Measurements from ENCODE around the gene TNKS1BP1. TPM values are rescaled to one million over a fixed set of nuclear protein-coding genes. Genes with fewer than 3 reads are reported as not detected.

The TNKS1BP1 gene
- total and polyA plus RNA-seq, 9 of the 15 experiments (the other 6 are each of a cell fraction or from before 2014, with no cell fraction given) = 1.1 to 47.2 (median 10.9) TPM

DNA sequence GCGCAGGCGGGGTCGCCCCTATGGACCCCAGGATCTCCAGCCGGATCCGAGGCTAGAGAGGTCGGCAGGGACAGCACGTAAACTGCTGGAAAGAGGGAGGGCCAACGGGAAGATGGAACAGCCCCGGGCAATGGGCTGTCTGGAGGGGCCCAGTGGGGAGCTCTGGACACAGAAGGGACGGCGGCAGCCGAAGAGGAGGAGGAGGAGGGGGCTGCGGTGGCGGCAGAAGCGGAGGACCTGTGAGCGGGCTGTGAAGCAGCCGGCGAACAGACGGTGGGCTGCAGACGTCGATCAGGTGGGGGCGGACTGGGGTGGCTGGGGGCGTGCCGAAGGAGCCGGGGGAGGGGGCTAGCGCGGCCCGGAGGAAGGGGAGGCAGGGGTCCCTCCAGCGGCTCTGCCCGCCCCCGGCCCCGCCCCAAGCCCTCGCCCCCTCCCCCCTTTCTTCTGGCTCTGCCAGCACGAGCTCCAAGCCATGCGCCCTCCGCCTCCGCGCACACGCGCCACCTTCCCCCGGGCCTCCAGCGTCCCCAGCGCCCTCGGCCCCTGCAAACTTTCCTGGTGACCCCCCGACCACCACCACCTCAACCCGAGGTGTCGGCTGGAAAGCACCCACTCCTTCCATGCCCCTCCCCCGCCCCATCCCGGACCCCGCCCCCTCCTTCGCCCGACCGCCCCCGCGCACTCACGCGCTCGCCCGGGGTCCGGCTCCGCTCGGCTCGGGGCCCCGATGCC lies 432 bp downstream of the TNKS1BP1 start (continued):
- TF ChIP-seq PYGO2 (tag; IDR thresholded peaks at IDR 0.05) = no peak
- TF ChIP-seq HDAC2 (IDR thresholded peaks at IDR 0.05) = 0 out of 2 replicates have a peak, but pooled peaks have one; percentile 17
- TF ChIP-seq ZBTB17 (CRISPR knock-in tag; IDR thresholded peaks at IDR 0.05) = no peak
- TF ChIP-seq ZNF197 (CRISPR knock-in tag; IDR thresholded peaks at IDR 0.05; ENCODE audit: low read depth) = no peak
- TF ChIP-seq POLR2B (IDR thresholded peaks at IDR 0.05; ENCODE audit: low read depth, partially characterized antibody) = no peak
- TF ChIP-seq SUPT5H (IDR thresholded peaks at IDR 0.05) = no peak
- TF ChIP-seq CHD1 (IDR thresholded peaks at IDR 0.05; ENCODE audit: low read length) = peak; percentile 35
- peak in 1 of 2 experiments; percentile 45; a peak in 1 of 4 replicates for TF ChIP-seq KDM1A (IDR thresholded peaks at IDR 0.05)
- no peak for TF ChIP-seq SIRT6 (IDR thresholded peaks at IDR 0.05; ENCODE audit: low read depth, low read length)
- TF ChIP-seq ZNF384 (IDR thresholded peaks at IDR 0.05; ENCODE audit: low read depth, low read length) = no peak
- TF ChIP-seq EZH2 (IDR thresholded peaks at IDR 0.05; ENCODE audit: borderline replicate concordance, low read depth, low read length) = no peak
- TF ChIP-seq MAZ (CRISPR knock-in tag; conservative IDR thresholded peaks at IDR 0.05 in 1 of 2, IDR thresholded peaks at IDR 0.05 in 1 of 2) = peak in 1 of 2 experiments; percentile 21; a peak in 1 of 4 replicates
- TF ChIP-seq, protein P1, sequence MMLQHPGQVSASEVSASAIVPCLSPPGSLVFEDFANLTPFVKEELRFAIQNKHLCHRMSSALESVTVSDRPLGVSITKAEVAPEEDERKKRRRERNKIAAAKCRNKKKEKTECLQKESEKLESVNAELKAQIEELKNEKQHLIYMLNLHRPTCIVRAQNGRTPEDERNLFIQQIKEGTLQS (IDR thresholded peaks at IDR 0.05) = no peak
- TF ChIP-seq, protein P1 (CRISPR knock-in tag; conservative IDR thresholded peaks at IDR 0.05) = no peak
- TF ChIP-seq, protein P2, sequence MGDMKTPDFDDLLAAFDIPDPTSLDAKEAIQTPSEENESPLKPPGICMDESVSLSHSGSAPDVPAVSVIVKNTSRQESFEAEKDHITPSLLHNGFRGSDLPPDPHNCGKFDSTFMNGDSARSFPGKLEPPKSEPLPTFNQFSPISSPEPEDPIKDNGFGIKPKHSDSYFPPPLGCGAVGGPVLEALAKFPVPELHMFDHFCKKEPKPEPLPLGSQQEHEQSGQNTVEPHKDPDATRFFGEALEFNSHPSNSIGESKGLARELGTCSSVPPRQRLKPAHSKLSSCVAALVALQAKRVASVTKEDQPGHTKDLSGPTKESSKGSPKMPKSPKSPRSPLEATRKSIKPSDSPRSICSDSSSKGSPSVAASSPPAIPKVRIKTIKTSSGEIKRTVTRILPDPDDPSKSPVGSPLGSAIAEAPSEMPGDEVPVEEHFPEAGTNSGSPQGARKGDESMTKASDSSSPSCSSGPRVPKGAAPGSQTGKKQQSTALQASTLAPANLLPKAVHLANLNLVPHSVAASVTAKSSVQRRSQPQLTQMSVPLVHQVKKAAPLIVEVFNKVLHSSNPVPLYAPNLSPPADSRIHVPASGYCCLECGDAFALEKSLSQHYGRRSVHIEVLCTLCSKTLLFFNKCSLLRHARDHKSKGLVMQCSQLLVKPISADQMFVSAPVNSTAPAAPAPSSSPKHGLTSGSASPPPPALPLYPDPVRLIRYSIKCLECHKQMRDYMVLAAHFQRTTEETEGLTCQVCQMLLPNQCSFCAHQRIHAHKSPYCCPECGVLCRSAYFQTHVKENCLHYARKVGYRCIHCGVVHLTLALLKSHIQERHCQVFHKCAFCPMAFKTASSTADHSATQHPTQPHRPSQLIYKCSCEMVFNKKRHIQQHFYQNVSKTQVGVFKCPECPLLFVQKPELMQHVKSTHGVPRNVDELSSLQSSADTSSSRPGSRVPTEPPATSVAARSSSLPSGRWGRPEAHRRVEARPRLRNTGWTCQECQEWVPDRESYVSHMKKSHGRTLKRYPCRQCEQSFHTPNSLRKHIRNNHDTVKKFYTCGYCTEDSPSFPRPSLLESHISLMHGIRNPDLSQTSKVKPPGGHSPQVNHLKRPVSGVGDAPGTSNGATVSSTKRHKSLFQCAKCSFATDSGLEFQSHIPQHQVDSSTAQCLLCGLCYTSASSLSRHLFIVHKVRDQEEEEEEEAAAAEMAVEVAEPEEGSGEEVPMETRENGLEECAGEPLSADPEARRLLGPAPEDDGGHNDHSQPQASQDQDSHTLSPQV (IDR thresholded peaks at IDR 0.05) = no peak
- TF ChIP-seq TEAD4 (IDR thresholded peaks at IDR 0.05; ENCODE audit: low read length) = no peak
- no peak for TF ChIP-seq TEAD4 (CRISPR knock-in tag; IDR thresholded peaks at IDR 0.05; ENCODE audit: borderline replicate concordance)
- TF ChIP-seq POLR2G (IDR thresholded peaks at IDR 0.05; ENCODE audit: low read depth, low read length) = no peak
- peak; percentile 92 for TF ChIP-seq SRSF1 (IDR thresholded peaks at IDR 0.05; ENCODE audit: low read depth, low read length)
- no peak for TF ChIP-seq ZNF76 (CRISPR knock-in tag; IDR thresholded peaks at IDR 0.05; ENCODE audit: borderline replicate concordance)
- TF ChIP-seq TAF7 (tag; IDR thresholded peaks at IDR 0.05) = no peak
- no peak for TF ChIP-seq MCM7 (IDR thresholded peaks at IDR 0.05)

All from K562 (cell line).